Stimulated activated CD4-positive, alpha-beta T cell treated with anti-CD3 and anti-CD28 coated beads, Interleukin-4, amount 100 ng/mL, for 24 hours (primary cell): ENCODE results near the gene ZFP28.

Experiments
- DNase-seq: peaks from one replicate; pipeline ENCODE4 v3.0.0-alpha.2; 2020

ZFP28 gene

GRCh38 chr19:56596676-56597075, 57.9 kb downstream of the ZFP28 start:
- no peak for DNase-seq

GRCh38 chr19:56597696-56598095, 58.9 kb downstream of the ZFP28 start:
- no peak for DNase-seq

GRCh38 chr19:56601375-56601774, 62.6 kb downstream of the ZFP28 start:
- no peak for DNase-seq

- no peak for DNase-seq
These were observed 65.1 kb downstream of the ZFP28 start for GRCh38 chr19:56603829-56604228.
